ENCODE measurements around the gene GPR15.
A peak's percentile ranks its signal among the peaks of the same experiment; 100 is the strongest.
"Not testable (repeated sequence)": the region's sequence is repeated elsewhere in the genome, so short reads cannot be mapped to it uniquely, and the experiment has no call there.

The GPR15 gene

DNA sequence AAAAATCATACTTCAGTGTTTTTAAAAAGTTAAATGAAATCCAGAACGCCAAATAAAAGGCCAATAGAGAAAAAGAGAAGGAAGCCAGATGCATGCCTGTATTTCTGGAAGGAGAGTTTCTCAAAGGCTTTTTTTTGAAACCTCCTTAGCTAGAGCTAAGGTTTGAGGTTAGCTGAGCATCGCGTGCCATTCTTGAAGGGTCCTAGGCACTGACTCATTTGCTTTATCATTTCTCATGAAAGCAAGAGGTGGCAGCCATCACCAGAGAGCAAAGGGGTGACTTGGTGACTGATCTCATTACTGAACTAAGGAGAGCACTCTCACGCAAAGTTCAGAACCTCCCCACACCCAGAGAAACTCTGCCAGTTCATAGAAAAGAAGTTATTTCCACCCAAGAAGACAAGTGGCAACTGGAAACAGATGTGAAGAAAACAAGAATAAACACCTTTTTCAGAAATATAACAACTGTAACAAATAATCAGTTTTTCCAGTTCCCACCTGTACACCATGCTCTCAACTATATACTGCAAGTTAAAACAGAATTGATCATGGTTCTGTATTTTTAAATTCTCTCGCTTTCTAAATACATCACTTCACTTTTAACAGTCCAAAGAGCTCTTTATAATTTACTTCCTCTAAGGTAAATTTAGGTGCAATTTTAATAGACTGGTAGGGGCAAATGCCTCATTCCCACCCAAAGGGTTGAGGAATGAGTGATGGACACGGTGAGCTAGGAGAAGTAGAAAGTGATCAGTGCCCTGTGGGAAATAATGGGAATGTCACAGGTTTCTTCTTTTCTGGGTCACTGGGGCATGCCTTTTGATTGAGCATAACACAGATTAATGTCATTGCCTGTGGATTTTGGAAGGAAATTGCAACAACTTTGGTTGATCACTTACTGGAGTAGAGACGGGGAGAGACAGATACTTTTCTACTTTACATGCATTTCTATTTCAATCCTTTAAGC, 24.7 kb downstream of the GPR15 start:
- DNase-seq (ENCODE audit: low read depth in 2 of 3, low spot score in 2 of 3): peak in 1 of 3 experiments; percentile 42

DNA sequence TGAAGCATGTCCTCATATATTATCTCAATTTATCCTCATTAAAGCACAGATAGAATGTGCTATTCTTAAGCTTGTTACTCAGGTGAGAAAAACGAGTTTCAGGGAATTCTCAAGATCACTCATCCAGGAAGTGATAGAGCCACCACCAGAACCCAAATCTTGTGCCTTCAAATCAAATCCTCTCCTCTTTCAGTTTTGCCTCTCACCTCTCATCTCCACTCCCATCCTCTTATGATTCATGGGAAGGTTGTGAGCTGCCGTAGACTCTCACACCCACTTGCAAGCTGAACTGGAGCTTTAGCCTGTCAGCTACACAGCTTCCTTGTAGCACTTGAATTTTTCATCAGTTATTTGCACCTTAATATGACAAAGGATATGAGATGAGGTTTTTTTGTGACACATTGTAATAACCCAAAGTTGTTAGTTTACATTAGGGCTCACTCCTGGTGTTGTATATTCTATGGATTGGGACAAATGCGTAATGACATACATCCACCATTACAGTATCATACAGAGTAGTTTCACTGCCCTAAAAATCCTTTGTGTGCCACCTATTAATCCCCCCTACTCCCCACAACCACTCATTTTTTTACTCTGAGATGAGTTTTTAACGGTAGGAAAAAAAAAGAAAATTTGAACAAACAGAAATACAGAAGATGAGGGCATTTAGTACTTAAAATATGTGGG, 25.7 kb downstream of the GPR15 start:
- DNase-seq (ENCODE audit: low read depth in 2 of 3, low spot score in 2 of 3): no peak

DNA sequence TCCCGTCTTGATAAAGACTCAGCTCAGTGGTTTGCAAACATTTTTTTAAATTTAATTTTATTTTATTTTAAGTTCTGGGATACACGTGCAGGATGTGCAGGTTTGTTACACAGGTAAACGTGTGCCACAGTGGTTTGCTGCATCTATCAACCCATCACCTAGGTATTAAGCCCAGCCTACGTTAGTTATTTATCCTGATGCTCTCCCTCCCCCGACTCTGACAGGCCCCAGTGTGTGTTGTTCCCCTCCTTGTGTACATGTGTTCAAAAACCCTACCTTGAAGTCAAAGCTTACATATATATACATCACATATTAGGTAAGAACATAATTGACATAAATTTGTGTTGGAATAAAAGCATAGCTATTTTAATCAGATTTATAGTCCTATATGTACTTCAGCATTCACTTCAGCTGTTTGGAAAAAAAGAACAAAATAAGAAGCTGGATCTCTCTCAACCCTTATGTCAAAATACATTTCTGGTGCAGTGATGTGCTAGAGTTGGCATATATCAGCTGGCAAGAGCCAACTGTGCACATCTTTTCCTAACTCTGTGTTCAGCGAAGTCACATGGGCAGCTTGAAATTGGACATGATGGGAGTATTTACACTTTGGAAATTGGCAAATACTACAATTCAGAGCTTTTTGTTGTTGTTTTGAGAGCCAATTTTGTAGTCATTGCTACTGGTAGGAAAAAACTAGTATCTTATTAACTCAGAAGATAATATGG, 26.5 kb downstream of the GPR15 start:
- no peak for DNase-seq (ENCODE audit: low read depth in 2 of 3, low spot score in 2 of 3)

DNA sequence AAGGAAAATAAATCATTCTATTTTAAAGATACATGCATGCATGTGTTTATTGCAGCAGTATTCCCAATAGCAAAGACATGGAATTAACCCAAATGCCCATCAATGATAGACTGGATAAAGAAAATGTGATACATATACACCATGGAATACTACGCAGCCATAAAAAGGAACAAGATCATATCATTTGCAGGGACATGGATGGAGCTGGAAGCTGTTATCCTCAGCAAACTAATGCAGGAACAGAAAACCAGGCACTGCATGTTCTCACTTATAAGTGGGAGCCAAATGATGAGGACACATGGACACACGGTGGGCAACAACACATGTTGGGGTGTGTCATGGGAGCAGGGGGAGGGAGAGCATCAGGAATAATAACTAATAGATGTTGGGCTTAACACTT, 28.0 kb downstream of the GPR15 start:
- not testable (repeated sequence) for DNase-seq (ENCODE audit: low read depth in 2 of 3, low spot score in 2 of 3)

DNA sequence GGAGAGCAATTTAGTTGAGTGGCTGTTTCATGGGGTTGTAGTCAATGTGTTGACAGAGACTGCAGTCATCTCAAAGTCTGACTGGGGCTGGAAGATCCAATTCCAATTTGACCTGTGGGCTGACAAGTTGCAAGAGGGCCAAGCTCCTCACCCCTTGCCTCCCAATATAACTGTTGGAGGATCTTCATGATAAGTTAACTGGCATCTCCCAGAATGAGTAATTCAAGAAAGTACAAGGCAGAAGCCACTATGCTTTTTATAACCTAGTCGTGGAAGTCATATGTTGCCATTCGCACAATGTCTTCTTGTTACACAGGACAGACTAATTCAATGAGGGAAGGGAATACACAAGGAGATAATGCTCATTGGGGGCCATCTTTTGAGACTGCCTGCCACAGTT, 29.1 kb downstream of the GPR15 start:
- DNase-seq (ENCODE audit: low read depth in 2 of 3, low spot score in 2 of 3): no peak

DNA sequence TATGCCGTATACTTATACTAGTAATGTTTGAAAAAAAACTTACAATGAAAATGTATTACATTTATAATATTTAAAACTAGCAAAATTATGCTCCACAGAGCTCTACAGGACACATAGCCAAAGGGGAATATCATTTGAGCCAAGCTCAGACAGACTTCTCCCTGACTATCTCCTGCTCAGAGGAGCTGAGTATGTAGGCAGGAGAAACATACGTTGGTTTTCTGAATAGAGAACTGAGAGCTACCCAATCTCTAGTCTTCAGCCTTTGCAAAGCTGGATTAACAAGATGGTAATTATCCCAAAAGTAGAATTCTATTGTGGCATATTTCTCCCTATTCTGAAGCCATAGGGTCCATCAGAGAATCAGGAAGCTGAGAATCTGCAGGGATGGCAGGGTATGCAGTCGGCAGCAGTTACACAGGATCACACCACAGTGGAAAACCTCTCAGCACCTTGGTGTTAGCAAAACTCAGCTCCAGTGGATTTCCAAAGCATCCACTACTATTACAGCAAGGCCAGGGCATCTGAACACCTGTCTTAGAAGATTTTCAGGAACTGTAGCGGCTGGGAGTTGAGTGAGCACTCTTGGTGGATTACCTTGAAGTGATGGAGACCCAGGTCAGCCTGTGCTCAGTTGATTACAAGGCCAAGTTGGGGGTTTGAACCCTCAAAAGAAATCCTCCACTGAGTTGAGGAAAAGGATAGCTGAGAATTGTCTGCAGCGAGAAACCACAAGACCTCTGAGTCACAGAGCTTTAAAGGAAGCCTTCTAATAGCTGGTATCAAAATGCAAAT, 30.1 kb downstream of the GPR15 start:
- DNase-seq (ENCODE audit: low read depth in 2 of 3, low spot score in 2 of 3): no peak

DNA sequence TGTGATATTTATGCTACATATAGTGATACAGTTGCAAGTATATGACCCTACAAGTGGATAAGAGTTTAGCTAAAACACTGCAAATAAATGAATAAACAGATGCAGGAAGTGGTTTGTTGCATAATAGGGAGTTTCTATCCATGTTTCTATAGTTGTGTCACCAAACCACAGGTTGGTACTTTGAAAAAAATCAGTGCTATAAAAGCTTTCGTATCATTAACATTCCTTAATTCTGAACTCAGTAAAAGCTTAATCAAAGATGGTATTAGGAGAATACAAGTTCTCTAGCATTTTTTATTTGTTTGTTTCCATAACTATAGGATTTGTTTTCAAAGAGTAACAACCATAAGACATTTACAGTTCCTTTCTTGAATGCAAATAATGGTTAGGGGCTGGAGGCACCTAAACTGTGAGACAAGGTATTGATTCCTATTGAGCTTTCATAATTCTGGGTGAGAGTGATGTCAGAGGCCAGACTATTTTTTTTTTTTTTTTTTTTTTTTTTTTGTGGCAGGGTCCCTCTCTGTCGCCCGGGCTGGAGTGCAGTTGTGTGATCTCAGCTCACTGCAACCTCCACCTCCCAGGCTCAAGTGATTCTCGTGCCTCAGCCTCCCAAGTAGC, 32.0 kb downstream of the GPR15 start:
- DNase-seq (ENCODE audit: low read depth in 2 of 3, low spot score in 2 of 3): no peak

DNA sequence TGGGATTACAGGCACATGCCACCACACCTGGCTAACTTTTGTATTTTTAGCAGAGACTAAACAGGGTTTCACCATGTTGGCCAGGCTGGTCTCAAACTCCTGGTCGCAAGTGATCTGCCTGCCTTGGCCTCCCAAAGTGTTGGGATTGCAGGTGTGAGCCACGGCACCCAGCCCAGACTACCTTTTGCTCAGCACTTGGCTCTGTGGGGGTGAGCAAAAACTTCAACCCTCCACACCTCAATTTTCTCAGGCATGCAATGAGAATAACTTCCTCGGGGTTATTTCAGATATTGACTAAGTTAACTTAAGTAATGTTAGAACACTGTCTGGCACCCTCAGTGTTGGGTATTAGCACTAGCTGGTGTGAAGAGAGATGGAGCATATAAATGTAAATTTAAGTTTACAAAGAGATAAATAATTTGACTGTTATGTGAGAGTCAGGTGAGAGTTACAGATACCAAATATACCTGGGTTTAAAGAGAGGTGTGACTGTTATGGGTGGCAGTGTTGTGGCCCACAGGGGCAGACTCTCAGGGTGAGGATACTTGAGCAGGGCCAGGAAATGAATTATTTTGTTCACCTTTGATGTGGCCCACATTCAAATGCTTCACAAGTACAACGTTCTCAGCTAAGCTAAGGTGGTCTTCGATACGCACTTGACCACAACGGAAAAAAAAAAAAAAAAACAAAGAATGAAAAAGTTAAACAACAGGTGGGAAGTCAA, 32.7 kb downstream of the GPR15 start:
- DNase-seq (ENCODE audit: low read depth in 2 of 3, low spot score in 2 of 3): no peak

DNA sequence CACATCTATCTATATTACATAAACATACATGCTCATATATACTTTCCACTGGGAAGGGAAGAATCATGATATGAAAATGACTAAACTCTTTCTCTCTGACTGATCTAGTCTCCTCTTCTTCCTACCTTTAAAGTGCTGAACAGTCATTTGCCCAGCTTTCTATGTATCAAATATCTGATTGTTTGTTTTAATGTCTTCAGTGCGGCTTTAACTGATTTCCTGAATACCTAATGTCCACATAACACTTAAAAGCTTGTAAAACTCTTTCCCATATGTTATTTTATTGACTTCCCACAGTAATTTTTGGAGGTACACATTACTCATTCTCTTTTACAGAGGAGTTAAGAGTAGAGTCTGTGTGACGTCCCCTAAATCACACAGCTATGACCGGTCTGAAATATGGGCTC, 33.5 kb downstream of the GPR15 start:
- no peak for DNase-seq (ENCODE audit: low read depth in 2 of 3, low spot score in 2 of 3)

DNA sequence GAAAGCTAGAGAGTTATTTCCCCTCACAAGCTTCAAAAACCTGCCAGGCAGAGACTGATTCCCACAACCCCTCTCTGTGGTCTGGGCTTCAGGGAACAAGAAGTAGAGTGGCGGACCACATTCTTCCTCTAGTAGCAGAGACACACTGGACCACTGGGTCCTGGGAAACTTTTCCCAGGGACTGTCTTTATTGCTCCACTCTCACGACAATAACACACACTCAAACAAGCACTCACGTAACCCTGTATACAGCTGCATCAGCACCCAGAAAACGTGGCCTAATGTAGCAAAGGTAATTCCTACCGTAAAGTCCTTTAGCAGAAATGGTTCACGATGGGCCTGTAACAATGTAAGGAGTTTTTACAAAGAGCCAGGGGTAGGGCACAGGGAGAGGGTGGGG, 34.1 kb downstream of the GPR15 start:
- no peak for DNase-seq (ENCODE audit: low read depth in 2 of 3, low spot score in 2 of 3)

DNA sequence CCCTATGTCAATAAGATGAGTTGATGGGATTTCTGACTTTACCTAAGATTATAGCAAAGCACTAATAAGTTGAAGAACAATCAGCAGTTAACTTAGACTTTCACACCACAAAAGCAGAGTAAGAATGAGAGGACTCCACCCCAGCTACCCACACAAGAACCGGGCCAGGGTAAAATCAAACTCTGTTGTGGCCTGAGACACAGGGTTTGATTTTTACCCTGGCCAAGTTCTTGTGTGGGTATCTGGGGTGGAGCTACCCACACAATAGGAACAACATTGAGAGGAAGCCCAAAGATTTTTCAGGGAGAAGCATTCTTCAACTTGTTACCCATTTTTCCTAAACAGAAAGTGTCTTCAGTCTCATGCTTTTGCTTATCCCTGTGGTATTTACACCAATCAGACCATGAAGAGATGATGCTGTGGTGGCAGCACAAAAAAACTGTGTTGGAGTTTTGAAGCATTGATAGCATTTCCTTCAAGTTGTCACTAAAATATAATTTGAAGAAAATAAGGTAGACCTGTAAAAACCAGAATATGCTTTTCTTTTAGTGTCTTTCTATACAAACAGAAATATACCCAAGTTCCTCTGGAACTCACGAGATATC, 36.0 kb downstream of the GPR15 start:
- no peak for DNase-seq (ENCODE audit: low read depth in 2 of 3, low spot score in 2 of 3)

DNA sequence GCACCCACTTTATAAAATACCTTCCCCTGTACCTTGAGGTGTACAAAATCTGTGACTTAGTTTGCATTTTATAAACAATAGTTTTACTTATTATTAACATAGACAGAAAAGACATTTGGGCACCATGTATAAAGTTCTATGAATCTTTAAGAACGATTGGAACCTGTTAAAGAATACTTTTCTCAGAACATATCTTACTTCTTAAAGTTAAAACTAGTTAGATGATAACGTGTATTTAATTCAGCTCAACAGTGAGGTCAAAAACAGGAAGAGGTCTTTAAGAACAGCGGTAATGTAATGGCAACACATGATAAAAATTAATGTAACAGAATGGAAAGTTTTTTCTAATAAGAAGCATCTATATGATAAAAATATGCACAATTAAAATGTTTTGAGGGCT, 36.6 kb downstream of the GPR15 start:
- DNase-seq (ENCODE audit: low read depth in 2 of 3, low spot score in 2 of 3): no peak

DNA sequence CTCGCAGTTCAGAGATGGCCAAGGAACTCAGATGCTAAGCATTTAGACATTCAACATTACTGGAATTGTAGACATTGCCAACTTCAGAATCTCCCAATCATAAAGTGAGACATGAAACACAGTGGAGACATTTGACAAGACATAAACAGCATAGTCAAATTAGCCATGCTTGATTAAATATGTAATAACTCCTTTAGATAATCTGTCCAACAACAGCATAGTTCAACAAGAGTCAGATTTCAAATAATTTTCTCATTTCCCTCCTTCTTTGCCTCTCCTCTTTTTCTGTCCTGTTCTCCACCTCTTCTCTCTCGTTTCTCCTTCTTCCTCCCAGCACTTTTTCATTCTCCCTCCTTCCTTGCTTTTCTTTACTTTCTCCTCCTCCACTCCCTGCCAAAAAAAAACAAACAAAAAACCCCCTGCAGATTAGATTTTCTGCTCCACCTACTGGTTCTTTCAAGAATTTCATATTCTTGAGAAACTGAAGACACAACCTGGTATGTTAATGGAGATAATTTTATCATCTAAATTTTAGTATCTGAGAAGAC, 41.5 kb downstream of the GPR15 start:
- no peak for DNase-seq (ENCODE audit: low read depth in 2 of 3, low spot score in 2 of 3)

DNA sequence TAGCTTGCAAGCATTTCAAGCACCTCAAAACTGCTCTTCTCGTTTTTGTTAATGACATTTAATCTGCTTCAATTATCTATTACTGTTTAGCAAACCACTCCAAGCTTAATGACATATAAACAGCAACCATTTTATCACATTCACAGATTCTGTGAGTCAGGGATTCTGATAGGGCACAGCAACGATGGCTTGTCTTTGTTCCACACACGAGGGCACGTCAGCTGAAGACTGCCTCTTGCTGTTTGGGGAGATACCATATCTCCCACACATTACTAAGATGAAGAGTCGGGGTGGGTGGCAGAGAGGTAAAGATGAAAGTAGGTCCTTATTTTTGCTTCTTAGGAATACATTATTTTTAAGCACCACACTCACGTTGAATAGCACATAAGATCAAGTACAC, 42.4 kb downstream of the GPR15 start:
- DNase-seq (ENCODE audit: low read depth in 2 of 3, low spot score in 2 of 3): no peak

DNA sequence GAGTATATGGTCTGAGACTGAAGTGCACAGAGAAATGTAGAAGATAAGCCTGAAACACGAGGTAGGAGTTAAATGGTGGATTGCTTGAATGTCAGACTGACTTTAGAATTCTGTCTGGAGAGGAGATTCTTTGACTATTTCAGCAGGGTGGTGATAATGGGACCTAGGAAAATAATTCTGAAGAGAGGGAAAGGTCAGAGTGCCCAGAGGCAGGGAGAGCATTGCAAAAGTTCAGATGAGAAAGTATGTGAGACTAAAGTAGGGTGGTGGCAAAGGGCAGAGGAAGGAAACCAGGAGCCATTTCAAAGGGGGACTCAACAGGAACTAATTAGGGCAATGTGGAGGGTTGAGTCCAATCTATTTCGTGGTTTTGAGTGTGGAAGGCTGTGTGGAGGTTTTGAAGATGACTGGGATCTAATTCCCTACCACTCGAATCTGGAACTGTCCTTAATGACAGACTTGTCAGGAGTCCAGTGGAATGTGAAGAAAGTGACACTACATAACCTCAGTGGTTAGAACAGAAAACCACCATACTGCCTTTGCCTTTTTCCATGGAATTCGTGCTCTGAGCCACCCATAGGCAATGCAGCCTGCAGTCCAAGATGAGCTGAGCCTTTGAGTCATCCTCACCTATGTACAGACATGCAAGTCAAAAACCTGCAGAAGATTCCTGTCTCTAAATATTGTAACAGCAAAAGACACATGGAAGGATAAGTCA, 45.6 kb downstream of the GPR15 start:
- no peak for DNase-seq (ENCODE audit: low read depth in 2 of 3, low spot score in 2 of 3)

DNA sequence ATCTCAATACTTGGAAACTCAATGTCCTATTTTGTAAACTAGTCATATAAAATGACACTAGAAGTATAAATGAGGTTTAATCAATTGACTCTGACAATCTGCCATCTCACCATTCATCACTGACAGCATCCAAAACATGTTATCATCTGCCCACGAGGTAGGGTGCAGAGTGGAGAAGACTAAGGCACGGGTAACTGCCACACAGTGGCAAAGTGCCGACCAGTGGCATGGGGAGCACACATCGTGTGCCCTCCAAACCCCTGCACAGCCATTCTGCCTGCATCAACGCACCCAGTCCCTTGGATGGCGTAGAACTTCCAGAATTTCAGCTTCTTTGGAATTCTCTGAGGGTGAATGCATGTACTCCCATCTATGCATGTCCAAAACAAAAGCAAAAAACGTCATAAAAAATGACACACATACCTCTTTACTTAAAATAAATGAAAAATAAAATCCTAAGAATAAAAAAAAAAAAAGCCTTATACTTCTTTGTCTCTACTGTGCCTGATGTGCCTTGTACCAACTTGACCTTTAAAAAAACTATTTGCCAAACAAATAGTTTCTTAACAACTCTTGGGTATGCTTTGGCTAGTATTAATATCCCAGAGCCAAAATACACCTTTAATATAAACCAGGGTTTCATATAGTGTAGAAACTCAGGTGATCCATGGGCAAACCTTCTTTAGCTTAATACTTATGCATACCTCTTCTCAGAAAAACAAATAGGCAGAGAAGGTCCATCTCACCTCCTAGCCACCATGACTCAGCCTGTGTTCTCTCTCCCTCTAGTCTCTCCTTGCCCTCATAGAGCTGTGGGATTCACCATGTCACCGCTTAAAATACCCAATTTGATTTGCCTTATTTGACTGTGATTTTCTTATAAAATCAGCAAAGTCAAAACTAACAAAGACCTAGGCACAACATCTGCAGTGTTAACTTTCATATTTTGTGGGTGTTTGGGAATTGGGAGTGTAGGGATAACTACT, 48.9 kb downstream of the GPR15 start:
- no peak for DNase-seq (ENCODE audit: low read depth in 2 of 3, low spot score in 2 of 3)

DNA sequence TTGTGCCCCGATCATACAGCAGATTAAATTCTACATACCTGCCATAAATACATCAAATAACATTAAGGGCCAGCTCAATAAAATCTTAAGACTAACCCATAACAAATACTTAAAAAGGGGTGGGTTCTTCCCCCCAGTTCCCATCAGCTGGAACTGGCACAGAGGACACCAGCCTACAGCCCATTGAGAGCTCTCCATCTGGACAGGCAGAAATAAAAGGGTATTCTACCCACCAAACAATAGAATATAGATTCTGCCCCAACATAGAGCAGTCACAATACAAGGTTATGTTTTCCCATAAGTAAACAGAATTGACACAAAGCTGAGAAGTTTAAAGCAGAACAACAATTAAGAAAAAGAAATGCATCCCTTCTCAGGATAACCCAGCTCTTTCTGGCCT, 49.7 kb downstream of the GPR15 start:
- no peak for DNase-seq (ENCODE audit: low read depth in 2 of 3, low spot score in 2 of 3)
